ENCODE results near the gene RBBP5. TPM values are rescaled to one million over a fixed set of nuclear protein-coding genes. Genes with fewer than 3 reads are reported as not detected.

RBBP5 gene, protein sequence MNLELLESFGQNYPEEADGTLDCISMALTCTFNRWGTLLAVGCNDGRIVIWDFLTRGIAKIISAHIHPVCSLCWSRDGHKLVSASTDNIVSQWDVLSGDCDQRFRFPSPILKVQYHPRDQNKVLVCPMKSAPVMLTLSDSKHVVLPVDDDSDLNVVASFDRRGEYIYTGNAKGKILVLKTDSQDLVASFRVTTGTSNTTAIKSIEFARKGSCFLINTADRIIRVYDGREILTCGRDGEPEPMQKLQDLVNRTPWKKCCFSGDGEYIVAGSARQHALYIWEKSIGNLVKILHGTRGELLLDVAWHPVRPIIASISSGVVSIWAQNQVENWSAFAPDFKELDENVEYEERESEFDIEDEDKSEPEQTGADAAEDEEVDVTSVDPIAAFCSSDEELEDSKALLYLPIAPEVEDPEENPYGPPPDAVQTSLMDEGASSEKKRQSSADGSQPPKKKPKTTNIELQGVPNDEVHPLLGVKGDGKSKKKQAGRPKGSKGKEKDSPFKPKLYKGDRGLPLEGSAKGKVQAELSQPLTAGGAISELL
- 11.2 to 16.5 TPM (median 12.1 TPM) in 5 replicates for total RNA-seq (2022; extraction: Qiagen RNA extraction)

DNA sequence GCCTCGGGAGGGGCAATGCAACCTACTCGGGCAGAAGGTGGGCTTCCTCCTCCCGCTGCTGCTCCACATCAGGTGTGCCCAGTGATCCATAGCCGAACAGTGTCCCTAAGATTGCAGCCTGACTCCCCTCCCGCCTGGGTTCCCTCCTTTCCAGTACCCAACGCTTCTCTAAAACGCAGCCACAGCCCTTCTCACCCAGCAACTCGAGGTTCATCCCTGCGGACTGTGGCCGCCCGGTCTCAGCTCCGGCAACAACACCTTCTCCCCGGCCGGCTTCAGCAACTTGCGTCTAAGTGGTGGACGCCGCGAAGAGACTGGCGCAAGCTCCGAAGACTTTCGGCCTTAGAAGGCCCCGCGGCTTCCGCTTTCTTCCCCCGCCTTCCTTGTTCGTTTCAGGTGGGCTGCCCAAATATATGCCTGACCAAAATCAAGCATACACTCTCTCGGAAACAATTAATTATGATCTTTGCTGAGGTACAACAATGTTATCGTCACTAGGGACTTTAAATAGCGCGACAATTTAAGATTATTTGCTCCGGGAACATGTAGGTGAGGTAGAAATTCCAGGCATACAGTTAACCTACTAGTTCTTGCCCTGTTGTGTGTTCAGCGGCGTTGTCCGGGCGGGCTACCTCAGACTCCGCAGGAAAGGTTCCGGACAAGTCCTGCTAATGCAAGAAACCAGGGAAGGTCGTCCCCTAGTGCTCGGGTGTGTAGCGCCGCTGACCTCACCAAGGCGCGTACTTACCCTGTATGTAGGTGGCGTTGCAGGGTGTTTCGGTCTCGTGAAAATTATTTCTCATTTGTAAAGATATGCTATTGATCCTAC, at the start of gene RBBP5:
Gene RBBP5 (minus strand): TSS at position 319 of the 829 bp plus-strand sequence. CDS start 105 bp downstream, at position 214.

DNA sequence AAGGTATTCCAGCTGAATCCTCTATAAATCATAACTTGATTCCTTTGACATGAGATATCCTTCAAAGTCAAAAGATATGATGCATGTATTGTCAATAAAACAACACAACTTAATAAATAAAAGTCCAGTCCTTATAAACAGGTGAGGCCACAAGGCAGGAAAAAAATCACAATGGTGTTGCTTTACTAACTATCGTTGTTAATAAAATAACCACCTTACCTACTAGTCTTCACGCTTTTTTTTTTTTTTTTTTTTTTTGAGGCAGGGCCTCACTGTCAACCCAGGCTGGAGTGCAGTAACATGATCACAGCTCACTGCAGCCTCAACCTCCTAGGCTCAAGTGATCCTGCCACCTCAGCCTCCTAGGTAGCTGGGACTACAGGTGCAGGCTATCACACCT, 37.4 kb downstream of the RBBP5 start, which contains the start of gene TMEM81:
Gene TMEM81 (minus strand): TSS at position 101 of the 400 bp plus-strand sequence. CDS start 140 bp downstream, outside the sequence.

DNA sequence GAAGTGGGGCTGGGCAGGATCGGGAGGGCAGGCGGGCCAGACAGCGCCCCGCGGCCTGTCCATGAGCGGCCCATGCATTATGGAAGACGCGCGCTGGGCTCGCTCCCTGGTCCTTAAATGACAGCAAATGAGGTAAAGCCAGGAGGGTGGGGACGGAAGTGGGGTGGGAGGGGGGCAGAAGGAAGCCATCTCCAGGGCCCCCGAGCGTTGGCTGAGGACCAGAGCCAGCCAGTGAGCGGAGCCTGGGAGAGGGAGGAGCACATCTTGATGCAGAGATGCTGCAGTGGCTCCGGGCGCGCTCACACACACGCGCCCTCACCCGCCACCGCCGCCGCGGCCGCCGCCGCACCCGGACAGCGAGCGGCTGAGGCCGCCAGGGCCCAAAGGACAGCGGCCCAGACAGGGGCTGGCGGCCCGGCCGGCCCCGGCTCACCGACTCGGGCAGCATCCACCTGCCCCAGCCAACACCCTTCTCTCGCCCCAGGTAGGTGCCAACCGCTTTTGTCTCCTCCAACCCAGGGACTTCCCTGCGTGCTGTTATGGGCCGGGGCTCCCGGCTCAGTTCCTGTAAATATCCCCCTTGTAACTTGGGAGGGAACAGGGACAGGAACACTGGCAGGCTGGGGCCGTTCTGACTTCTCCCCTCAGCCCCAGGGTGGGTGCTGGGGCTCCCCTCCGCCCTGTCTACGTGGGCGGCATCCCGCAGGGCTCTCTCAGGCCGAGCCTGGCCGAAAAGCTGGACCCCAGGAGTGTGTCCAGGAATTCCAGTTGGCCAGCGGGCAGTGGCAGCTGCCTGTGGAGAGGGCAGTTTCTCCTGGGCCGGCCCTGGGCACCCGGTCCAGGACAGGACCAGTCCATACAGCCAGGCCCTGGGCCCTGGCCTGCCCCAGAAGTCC, 78.6 kb downstream of the RBBP5 start, which contains the start of gene CNTN2:
Gene CNTN2 (plus strand): TSS at position 302 of the 896 bp plus-strand sequence. CDS start 9,974 bp downstream, outside the sequence.

Other genes with a start within 250 kb of the RBBP5 start
- gene CNTN2, start 78.8 kb downstream of the RBBP5 start, total RNA-seq (2022; extraction: Qiagen RNA extraction): 0.01 to 0.03 TPM (median 0.03 TPM) in 3 of 5 replicates, not detected in the others
- 1.9 to 3.4 TPM (median 2.3 TPM) in 5 replicates for gene TMEM81, start 37.5 kb downstream of the RBBP5 start, total RNA-seq (2022; extraction: Qiagen RNA extraction)
- gene DSTYK, start 89.7 kb upstream of the RBBP5 start, total RNA-seq (2022; extraction: Qiagen RNA extraction): 7.7 to 10.6 TPM (median 9.1 TPM) in 5 replicates
- gene TMCC2, start 106.0 kb upstream of the RBBP5 start, total RNA-seq (2022; extraction: Qiagen RNA extraction): 2.4 to 2.8 TPM (median 2.6 TPM) in 5 replicates
- gene NUAK2, start 199.8 kb upstream of the RBBP5 start, total RNA-seq (2022; extraction: Qiagen RNA extraction): 28.8 to 35.2 TPM (median 32.9 TPM) in 5 replicates
- gene KLHDC8A, start 234.9 kb upstream of the RBBP5 start, total RNA-seq (2022; extraction: Qiagen RNA extraction): 0.47 to 0.76 TPM (median 0.66 TPM) in 5 replicates

Data from A549 treated with CORT108297 at 1 μM for 4 hours (cell line).